Retina (tissue), 1 donor: ENCODE data around the gene AFAP1.

Experiments
- DNase-seq: peaks from one replicate; pipeline ENCODE4 v3.0.0-alpha.2; 2016

Gene AFAP1

DNA sequence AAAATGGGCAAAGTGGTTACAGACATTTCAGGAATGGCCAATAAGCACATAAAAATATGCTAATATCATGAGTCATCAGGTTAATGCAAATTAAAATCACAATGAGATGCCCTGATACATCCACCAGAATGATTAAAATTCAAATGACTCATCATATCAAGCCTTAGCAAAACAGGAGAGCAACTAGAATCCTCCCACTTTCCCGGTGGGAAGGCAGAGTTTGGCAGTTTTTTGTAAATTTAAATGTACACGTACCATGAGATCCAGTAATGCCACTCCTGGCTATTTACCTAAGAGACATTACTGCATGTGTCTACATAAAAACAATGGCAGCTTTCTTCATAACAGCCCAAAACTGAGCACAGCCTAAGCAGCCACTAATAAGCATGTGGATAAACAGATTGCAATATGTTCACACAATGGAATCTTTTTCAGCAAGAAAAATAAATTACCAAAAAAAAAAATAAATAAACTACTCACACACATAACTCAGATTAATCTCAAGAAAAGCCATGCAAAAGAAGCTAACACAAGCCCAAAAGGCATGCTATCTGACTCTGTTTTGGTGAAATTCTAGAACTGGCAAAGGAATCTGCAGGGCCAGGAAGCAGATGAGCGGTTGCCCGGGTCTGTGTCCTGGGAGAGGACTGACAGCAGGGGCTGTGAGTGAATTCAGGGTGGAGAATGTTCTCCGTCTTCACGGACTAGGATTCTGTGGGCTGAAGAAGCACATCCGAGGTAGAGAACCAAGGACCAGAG is 48.8 kb downstream of the AFAP1 start:
- DNase-seq, result no peak

DNA sequence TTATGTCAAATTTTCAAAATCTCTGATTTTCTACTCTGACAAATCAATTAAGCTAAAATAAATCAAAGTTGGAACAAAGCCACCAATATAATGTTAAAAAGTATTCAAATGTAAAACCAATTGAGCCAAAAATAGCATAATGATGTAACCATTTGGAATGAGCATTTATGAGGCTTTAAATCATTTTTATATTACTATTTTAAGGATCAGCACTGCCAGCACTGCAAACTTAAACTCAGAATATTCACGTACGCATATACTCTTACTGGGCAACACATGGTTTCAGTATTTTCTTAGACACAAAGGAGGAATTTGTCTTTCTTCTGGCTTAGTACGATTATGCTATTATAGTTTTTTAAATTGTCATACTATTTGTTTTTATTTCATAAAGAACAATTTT is 52.2 kb downstream of the AFAP1 start:
- no peak for DNase-seq

DNA sequence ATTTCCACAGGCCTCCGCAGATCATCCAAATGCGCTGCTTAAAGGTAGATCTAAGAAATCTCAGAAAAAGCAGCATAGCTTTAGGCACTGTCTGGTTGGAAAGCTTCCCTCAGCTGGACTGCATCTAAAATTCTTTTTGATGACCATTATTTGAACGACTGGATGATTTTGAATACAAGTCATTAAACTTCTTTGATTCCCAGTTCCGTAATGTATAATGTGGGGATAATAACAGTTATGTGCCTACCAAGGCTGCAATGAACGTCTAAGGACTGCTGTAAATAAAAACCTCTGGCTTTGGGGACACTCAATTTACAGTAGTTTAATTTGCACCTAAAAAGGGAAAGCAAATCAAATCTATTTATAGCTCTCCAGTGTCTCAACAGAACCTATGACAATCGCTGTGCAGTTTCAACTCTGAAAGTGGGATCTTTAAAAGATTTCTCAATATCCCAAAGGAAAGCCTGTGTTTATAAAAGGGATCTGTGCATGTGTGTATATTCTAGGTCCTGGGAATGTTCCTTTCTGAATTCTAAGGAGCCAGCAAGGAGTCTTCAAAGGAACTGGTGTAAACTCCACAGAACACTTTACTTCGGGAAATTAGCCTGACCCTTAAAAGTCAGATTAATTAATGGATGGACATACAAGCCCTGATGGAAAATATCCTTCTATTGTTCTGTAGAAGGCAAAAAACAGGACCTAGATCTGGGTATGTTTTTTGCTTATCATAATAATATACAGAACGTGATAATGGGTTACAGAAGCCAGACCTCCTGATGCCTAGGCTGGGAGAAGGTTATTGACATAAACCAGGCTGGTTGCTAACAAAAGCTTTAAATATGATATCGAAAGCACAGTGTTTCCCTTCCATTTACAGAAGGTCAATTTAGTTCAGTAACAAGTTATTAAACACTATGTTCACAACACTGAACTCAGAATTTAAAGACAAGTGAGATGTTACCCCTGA is 53.4 kb downstream of the AFAP1 start:
- DNase-seq, result no peak

DNA sequence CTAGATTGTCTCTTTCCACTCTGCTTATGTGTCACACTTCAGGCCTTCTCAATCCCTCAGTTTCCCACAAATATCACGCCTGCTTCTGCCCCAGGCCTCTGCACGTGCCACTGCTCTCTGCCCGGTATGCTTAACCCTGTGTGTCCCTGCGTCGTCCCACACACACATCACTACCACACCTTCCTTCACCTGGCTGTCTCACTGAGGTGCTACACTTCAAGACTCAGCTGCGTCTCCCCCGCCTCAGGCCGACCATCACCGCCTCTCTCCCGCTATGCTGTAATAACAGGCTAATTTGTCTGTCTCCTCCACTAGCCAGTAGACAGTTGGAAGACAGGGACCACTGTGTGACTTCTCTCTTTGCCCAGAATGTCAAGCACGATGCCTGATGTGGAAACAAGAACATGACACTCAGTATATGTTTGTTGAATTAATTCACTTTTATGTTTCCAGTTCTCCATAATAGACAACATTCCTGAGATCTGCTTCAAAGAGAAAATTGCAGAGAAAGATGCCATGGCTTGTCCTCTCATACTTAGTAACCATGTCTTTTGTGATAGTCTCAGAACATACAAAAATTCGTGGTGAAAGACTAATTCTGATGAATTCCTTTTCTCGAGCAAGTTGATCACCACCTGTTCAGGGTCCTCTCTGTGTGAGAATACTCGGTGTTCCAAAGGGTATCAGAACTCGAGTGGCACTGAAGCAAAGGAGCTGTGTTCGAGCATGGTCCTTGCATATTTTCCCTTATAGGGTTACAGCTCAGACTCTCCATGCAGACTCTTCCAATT is 54.2 kb downstream of the AFAP1 start:
- no peak for DNase-seq

DNA sequence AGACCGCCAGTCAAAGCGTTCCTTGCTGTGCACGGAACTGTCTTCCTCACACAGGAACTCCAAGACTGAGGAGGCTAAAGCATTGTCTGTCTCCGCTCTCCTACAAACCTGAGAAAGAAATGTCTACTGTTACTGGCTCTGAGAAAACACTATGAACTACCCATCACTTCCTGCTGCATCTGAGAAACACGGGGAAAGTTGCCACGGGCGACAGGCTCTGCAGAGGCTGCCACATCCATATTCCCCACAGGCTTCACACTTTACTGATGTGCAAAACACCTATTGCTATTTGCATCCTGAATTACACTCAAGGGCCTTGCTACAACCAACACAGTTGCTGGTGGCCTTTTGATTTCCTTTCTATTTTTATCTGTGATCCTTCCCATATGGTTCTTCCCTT is 59.0 kb downstream of the AFAP1 start:
- no peak for DNase-seq

DNA sequence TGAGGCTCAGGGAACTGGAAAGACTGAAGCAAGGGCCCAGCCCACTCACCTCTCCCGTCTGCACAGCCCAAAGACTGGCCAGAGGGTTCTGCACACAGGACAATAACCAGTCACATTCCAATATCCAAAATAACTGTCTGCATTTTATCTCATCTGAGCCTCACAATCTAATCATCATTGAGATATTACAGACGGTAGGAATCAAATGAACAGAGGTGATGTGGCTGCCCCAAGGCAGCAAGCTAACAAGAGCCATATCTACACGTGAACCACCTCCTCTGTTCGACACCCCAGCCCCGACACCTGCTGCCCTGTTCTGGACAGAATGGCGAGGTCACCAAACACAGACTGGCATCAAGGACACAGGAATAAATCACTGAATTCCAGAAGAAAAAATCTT is 60.5 kb downstream of the AFAP1 start:
- DNase-seq, result no peak

DNA sequence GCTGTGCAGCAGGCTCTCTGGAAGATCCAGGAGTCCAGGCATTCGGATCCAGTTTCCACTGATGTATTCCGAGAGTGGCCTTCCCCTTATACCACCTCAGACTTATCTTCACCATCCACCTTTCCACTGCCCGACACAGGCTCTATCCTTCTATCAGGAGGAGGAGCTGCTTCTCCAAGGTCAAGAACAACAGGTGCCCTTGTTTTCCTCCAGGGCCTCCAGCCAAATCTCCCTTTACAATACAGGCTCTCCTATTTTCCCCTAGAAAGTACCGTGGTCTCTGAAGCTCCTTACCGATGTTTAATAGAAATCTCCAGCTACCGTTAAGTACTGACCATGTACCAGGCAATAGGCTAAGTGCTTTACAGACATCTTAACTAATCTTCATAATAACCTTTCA is 61.3 kb downstream of the AFAP1 start:
- DNase-seq, result no peak

DNA sequence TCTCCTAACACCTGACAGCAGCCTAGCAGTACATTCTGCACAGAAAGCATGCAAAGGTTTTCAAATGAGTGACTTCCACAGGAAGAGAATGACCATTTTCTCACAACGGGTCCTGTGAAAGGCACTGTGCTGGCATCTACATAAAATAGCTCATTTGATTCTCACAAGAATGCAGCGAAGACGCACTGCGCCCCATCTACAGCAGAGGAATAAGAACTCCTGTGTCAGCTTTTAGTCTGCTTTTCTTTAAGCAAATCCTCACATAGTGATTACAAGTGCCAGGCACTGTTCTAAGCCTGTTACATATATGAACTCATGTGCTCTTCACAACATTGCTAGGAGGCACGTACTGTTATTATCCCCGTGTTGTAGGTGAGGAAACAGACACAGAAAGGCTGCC is 62.5 kb downstream of the AFAP1 start:
- DNase-seq, result no peak

DNA sequence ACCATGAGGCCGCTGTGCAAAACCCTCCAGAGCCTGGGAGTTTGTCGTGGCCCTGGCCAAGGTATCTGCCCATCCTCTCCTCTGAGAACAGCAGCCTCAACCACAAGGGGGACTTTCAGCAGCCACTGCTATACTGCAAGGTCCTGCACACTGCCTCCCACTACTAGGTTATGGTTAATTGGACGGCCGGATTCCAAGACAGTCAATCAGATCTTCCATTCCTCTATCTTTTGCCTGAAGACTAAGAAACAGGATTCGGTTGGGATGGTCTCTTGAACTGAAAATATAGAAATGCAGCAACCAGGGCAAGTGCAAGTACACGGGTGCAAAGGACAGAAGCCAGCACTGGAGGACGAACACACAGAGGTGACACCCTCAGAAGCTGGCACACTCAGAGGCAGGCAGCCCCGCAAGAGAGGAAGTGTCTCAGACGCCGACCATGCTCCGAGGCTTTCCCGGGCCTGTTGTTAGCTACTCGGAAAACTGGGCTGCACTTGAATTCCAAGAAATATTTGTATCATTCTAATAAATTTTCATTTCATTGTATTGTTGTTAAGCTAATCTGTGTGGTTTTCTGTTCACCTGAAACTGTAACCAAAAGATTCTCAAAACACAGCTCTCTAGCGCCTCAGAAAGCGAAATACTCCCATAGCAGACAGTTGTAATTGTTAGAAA is 63.3 kb downstream of the AFAP1 start:
- DNase-seq, result no peak

DNA sequence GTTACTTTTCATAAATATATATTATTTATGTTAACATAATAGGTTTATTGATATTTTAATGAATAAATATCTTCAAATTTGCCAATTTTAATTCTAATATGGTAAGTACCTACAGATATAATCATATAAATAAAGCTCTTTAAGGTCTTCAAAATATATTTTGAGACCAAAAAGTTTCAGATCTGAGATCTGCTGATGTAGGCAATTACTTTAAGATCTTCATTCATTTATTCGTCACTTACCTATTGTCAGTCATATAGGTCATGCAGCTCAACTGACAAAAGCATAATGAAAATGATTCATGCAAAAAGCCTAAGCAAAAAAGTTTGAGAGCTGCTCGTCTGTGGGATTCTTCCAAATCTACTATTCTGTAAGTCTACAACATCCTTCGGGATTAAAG is 64.8 kb downstream of the AFAP1 start:
- DNase-seq, result no peak

DNA sequence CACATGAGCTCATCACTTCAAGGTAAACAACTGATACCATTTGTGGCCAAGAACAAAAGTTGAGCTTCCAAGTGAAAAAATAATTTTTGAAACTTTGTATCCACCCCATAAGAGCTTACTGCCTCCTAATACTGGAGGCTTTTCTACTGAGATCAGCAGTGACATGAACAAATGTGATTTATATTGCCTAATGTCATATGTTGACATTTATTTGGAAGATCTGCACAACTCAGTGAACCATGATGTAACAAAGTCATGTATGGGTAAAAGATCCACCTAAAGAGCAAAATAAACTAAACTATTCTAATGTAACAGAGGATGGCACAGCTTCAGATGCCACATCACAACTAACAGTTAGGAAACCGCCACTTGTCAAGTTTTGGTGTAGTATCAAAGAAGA is 65.8 kb downstream of the AFAP1 start:
- no peak for DNase-seq

DNA sequence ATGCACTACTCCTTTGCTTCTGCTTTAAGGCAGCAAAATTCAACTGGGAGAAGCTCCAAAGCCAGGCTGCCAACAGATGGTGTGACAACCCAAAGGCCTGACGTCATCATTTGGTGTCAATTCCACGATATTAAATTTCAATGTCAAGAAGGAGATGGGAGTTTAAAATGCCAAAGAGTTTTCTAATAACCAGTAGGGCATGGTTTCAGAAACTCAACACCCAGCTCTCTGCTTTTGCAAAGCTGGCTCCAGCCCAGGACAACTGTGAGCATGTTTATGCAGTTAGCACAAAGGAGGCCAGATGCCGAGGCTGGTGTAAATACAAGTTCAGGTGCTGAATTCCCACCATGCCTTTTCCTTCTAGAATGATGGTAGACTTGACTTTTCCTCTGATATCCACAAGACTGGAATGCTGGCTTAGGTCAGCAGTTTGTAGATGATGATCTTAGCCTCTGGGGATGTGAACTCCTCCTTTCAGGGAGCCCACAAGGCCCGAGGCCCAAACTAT is 67.3 kb downstream of the AFAP1 start:
- DNase-seq, result no peak

DNA sequence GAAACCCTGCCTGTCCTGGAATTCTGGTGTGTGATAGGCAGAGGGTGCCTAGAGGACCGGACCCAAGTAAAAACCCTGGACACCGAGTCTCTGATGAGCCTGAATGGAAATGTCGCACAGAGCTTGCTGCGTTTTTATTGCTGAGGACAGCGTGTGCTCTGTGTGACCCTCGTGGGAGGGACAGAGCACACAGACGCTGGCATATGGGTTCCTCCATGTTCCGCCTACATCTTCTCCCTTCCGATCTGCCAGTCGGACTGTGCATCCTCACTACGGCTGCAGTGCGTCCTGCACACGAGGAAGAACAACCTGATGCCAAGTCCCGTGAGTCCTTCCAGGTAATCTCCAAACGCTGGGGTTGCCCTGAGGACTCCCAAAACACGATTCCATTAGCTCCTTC is 68.3 kb downstream of the AFAP1 start:
- DNase-seq, result no peak

DNA sequence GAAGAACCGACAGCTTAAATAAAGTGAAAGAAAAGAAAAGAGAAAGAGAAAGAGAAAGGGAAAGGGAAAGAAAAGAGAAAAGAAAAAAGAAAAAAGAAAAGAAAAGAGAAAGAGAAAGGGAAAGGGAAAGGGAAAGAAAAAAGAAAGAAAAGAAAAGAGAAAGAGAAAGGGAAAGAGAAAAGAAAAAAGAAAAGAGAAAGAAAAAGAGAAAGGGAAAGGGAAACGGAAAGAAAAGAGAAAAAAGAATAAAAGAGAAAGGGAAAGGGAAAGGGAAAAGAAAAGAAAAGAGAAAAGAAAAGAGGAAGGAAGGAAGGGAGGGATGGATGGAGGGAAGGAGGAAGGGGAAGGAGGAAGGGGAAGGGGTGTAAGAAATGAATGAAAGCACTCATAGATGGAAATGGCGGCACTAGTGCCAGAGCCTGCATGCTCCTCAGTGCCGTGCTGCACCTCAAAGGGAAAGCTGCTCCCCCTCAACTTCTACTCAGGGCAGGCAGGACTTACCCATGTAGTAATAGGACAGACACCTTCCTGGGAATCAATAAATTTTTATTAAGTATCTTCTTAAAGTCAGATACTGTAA is 70.7 kb downstream of the AFAP1 start:
- DNase-seq, result no peak

DNA sequence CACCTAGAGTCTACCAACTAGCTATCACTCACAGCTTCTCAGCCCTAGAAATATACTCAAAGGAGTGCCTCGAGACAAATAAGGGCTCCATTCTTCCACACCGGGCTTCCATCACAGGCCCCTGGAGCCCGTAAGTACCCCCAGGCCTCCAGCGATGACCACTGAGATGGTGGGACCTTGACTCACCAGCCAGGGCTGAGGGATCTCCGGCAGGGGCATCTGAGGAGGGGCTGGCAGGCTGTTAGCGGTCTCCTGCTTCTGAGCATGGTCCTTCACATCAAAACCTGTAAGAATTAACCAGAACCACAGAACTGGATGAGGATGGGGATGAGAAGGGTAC is 71.3 kb downstream of the AFAP1 start:
- DNase-seq, result no peak

DNA sequence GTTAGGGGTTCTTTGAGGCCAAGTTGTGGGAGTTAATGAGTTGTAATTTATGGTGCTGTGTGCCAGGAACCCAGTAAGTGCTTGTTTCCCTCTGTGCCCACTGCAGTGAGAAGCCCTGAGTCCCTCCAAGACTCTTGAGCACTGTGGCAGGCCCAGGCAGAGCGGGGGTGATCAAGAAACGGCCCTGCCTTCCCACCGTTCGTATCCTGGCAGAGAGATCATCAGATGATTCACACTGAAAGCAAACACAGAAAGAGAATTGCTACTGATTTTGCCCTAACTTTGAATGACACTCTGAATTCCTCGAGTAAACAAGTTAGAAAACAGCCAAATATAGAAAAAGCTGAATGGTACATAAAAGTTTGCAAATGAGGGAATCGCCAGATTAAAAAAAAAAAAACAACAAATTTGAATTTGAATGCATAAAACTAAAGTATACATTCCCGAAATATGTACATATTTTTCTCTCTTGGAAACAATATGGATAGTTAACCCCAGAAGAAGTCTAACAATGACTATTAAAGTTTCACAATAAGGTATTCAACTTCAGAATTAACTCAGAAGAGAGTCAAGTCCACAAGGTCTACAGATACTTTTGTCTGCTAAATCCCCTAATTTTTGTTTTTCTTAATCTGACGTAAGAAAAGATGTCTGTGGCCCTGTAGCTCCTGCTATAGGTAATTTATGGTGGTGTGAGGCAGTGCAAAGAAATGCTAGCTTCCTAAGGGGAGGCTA is 71.8 kb downstream of the AFAP1 start:
- DNase-seq, result no peak

DNA sequence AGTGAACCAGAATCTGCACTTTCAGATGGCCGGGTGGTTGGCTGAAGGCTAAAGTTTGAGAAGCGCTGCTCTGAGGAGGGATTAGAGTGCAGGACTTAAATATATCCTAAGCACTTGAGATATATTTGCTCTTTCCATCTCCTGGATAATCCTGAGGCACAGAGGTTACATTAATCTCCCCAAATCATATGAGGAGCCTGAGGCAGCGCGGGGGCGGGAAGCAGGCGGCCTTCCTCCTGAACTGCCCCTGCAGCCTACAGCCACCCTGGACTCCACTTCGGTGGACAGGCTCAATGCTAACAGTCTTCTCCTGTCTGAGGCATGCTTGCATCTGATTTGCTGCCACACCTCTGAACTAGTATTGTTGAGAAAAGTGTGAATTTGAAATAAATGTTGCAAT is 72.5 kb downstream of the AFAP1 start:
- DNase-seq, result no peak

DNA sequence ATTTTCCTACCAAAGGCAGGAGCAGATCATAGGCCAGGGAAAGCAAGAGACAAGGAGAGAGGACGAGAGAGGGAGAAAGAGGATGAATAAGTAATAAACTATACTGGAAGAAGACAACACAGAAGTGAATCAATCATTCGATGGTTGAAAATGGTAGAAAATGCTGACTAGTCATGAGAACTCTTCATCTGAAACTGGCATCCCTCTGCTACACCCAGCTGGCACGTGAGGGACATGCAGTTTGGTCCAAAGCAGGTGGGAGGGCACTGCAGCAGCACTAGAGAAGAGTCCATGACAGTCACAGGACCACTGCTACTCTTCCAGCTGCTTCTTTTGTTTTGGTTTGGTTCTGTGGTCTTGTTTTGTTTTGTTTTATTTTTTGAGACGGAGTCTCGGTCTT is 74.1 kb downstream of the AFAP1 start:
- no peak for DNase-seq

DNA sequence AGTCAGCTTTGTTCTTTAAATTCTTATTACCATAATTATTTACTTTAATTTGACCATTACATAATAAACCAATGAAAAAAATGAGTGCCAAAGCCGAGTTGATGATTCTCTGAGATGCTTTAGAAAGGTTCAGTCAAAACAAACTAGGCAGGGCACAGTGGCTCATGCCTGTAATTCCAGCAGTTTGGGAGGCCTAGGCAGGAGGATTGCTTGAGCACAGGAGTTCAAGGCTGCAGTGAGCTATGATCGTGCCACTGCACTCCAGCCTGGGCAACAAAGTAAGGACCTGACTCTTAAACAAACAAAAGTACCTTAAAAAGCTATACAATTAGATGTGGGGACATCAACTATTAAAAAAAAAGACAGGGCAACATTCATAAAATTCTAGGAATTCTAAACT is 75.0 kb downstream of the AFAP1 start:
- DNase-seq, result no peak

DNA sequence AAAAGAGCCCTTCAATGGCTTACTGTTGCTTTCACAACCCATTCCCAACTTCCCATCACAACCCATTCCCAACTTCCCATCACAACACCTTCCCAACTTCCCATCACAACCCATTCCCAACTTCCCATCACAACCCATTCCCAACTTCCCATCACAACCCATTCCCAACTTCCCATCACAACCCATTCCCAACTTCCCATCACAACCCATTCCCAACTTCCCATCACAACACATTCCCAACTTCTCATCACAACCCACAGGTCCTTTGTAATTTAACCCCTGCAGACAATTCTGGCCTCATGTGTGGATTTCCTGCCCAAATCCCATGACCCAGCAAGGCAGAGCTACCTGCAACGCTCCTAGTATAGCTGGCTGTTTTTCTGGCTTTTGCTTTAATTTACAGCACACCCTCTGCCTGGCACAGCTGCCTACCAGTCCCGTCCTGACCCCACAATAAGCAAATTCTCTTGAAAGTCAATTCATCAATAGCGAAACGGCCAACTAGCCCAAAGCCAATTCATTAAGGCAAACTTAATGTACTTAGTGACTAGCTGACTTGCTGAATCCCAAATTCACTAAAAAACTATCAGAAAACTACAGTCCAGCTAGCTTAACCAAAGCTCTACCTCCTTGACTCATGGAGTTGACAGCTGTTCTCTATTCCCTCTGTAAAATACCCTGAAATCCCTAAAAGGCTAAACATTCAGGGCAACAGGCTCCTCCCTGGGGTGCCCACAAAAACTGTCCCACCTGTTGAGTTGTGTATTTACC is 75.6 kb downstream of the AFAP1 start:
- DNase-seq, result no peak
